GM19043 (cell line): ENCODE measurements around the gene OR4A15.

Experiments used
- ATAC-seq: cut with Tn5 transposase; IDR thresholded peaks from one replicate; pipeline ENCODE4 v1.9.1; 2021; ENCODE audit warnings: low read depth; ENCODE audit not compliant: unreplicated experiment

Gene OR4A15

DNA sequence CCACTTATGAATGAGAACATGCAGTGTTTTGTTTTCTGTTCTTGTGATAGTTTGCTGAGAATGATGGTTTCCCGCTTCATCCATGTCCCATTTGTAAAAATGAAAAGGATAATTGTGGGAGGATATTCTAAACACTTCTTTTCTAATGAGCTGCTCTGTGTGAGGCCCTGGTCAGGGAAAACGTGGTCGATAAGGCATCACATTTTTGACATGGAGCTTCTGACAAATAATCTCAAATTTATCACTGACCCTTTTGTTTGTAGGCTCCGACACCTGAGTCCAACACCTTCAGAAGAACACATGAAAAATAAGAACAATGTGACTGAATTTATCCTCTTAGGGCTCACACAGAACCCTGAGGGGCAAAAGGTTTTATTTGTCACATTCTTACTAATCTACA is at the start of gene OR4A15:
TSS of gene OR4A15 (plus strand) at position 301 of the 400 bp plus-strand sequence. CDS start at position 301, 0 bp downstream.
- no peak for ATAC-seq

DNA sequence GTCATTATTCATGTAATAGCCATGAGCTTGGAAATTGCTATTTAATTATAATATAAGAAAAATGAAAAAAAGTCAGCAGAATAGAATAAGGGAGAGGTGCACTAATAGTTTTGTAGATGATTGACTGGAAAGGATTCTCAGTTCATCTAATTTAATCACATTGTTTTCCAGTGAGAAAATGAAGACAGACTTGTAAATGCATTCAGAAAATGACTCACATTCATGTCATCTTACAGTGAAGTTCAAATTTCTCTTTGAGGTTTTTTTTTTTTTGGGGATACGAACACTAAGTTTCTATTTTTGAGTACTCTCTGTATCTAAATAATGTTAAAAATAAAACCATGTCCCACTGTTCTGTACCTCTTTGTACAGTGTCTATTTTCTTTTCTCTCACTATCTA is 43.3 kb upstream of the OR4A15 start:
- ATAC-seq: no peak

DNA sequence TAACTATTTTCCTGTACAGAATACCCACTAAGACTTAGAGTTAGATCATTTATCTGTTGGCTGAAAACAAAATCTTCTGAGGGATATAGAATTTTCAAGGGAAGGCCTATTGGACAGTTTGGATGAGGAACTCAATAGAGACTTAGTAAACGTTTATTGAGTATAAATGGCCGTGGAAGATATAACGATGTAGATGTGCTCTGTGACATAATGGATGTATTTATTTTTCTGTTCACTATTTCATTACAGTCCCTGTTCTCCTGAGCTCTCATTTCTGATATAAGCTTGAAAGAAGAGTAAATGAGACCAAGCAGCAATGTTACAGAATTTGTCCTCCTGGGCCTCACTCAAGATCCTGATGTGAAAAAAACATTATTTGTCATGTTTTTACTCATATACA is 24.9 kb upstream of the OR4A15 start, which contains the start of gene OR4A16:
TSS of gene OR4A16 (plus strand) at position 301 of the 400 bp plus-strand sequence. CDS start at position 301, 0 bp downstream.
- ATAC-seq: no peak

DNA sequence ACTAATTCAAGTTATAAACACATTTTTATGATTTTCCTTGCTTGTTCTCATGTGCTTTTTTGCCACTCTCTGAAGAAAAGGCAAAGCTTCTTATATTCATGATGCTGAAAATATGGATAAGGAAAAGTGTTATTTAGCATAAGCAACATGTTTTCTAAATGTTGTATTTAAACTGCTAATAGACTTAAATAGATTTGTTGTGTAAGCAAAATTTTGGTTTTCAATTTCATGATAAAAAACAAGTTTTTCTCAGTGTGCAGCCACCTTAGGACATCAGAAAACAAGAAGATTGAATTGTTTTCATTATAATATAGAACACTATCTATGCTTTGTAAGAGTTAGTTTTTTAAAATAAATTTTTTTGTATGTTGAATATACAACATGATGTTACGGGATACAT is 22.5 kb upstream of the OR4A15 start:
- ATAC-seq: no peak

DNA sequence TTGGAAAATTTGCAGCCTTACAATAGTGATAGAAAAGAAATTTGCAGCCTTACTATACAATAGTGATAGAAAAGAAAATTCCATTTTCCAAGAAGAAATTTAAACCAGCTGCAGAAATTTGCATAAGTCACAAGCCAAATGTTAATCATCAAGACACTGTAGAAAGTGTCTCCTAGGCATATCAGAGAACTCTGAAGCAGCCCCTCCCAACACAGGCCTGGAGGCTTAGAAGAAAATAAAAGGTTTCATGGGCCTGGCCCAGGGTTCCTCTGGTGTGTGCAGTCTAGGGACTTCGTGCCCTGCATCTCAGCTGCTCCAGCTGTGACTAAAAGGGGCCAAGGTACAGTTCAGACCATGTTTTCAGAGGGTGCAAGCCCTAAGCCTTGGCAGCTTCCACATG is 18.7 kb upstream of the OR4A15 start:
- no peak for ATAC-seq

DNA sequence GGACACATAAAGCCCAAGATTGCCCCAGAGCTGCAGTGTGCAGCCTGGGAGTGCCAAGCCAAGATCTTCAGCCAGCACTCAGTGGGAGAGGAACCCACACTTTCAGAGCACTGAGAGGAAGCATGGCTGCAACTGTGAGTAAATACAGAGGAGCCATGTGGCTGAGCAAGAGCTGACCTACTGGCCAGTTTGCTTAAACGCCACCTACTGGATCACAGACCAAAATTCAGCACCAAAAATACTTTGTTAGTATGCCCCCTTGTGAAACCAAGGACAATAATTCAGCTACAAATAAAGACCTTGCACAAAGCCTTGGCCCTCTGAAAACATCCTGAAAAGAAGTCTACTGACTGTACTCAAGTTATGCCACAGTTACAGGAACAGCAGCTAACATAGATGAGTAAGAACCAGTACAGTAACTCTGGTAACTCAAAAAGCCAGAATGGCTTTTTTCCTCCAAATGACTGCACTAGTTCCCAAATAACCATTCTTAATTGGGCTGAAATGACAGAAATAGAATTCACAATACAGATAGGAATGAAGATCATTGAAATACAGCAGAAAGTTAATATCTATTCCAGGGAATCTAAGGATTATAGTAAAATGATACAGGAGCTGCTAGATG is 10.1 kb upstream of the OR4A15 start:
- no peak for ATAC-seq

DNA sequence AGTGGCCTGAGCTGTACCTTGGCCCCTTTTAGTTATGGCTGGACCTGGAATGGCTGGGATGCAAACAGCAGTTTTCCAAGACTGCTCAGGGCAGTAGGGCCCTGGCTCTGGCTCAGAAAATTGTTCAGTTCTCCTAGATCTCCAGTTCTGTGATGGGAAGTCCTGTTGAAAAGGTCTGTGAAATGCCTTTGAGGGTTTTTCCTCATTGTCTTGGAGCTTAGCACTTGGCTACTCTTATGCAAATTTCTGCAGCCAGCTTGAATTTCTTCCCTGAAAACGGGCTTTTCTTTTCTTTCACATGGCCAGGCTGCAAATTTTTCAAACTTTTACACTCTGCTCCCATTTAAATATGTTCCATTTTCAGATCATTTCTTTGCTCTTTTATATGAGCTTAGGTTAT is 33.2 kb downstream of the OR4A15 start:
- ATAC-seq: no peak
